ENCODE measurements around the gene TEX13A. TPM values are rescaled to one million over a fixed set of nuclear protein-coding genes. Genes with fewer than 3 reads are reported as not detected.
"Not testable (repeated sequence)": the region's sequence is repeated elsewhere in the genome, so short reads cannot be mapped to it uniquely, and the experiment has no call there.

The TEX13A gene
- not detected for total RNA-seq

- no peaks in the 10 kb centered on the region for H3K9me3 ChIP-seq (ENCODE audit: low read depth, low read length)
- no peaks in the 10 kb centered on the region for H3K4me1 ChIP-seq (ENCODE audit: insufficient read depth, low read length)
- no peaks in the 10 kb centered on the region for H3K27me3 ChIP-seq (ENCODE audit: insufficient read depth, low read length)
- no peak within 1 kb of the TSS for H3K4me3 ChIP-seq (ENCODE audit: low read length)
Measured at GRCh38 chrX:105220636-105221035, at the start of gene TEX13A. TSS of gene TEX13A (minus strand) at chrX:105220694. CDS start at chrX:105220397, 297 bp downstream.

- no peak overlapping the region for H3K4me3 ChIP-seq (ENCODE audit: low read length)
- no peaks in the 10 kb centered on the region for H3K27me3 ChIP-seq (ENCODE audit: insufficient read depth, low read length)
- H3K4me1 ChIP-seq (ENCODE audit: insufficient read depth, low read length): no peaks in the 10 kb centered on the region
- H3K9me3 ChIP-seq (ENCODE audit: low read depth, low read length): no peaks in the 10 kb centered on the region
Measured at GRCh38 chrX:105269386-105269785, 48.9 kb upstream of the TEX13A start.

GRCh38 chrX:105267167-105267566 lies 46.7 kb upstream of the TEX13A start:
- Histone ChIP-seq H3K27me3 (ENCODE audit: insufficient read depth, low read length) (no peaks in the 10 kb centered on the region), H3K4me3 (ENCODE audit: low read length) (no peak overlapping the region), H3K9me3 (ENCODE audit: low read depth, low read length) (no peaks in the 10 kb centered on the region), H3K4me1 (ENCODE audit: insufficient read depth, low read length) (no peaks in the 10 kb centered on the region)

- H3K27me3 ChIP-seq (ENCODE audit: insufficient read depth, low read length): no peaks in the 10 kb centered on the region
- no peak overlapping the region for H3K4me3 ChIP-seq (ENCODE audit: low read length)
- H3K9me3 ChIP-seq (ENCODE audit: low read depth, low read length): no peaks in the 10 kb centered on the region
- H3K4me1 ChIP-seq (ENCODE audit: insufficient read depth, low read length): no peaks in the 10 kb centered on the region
Measured at GRCh38 chrX:105266456-105266855, 46.0 kb upstream of the TEX13A start.

GRCh38 chrX:105265093-105265492 lies 44.6 kb upstream of the TEX13A start:
- Histone ChIP-seq H3K4me3 (ENCODE audit: low read length) (no peak overlapping the region), H3K27me3 (ENCODE audit: insufficient read depth, low read length) (no peaks in the 10 kb centered on the region), H3K9me3 (ENCODE audit: low read depth, low read length) (no peaks in the 10 kb centered on the region), H3K4me1 (ENCODE audit: insufficient read depth, low read length) (no peaks in the 10 kb centered on the region)

GRCh38 chrX:105263801-105264200 lies 43.3 kb upstream of the TEX13A start:
- no peaks in the 10 kb centered on the region for H3K27me3 ChIP-seq (ENCODE audit: insufficient read depth, low read length)

GRCh38 chrX:105263171-105263570 lies 42.7 kb upstream of the TEX13A start:
- Histone ChIP-seq H3K9me3 (ENCODE audit: low read depth, low read length) (no peaks in the 10 kb centered on the region), H3K4me3 (ENCODE audit: low read length) (no peak overlapping the region), H3K27me3 (ENCODE audit: insufficient read depth, low read length) (no peaks in the 10 kb centered on the region), H3K4me1 (ENCODE audit: insufficient read depth, low read length) (no peaks in the 10 kb centered on the region)

More at GRCh38 chrX:105263801-105264200, 43.3 kb upstream of the TEX13A start:
- no peaks in the 10 kb centered on the region for H3K9me3 ChIP-seq (ENCODE audit: low read depth, low read length)
- no peaks in the 10 kb centered on the region for H3K4me1 ChIP-seq (ENCODE audit: insufficient read depth, low read length)
- H3K4me3 ChIP-seq (ENCODE audit: low read length): no peak overlapping the region

GRCh38 chrX:105260291-105261043 lies 40.0 kb upstream of the TEX13A start:
- no peak overlapping the region for H3K4me3 ChIP-seq (ENCODE audit: low read length)
- H3K9me3 ChIP-seq (ENCODE audit: low read depth, low read length): no peaks in the 10 kb centered on the region
- no peaks in the 10 kb centered on the region for H3K27me3 ChIP-seq (ENCODE audit: insufficient read depth, low read length)
- no peaks in the 10 kb centered on the region for H3K4me1 ChIP-seq (ENCODE audit: insufficient read depth, low read length)

- H3K9me3 ChIP-seq (ENCODE audit: low read depth, low read length): no peaks in the 10 kb centered on the region
- no peaks in the 10 kb centered on the region for H3K4me1 ChIP-seq (ENCODE audit: insufficient read depth, low read length)
- no peak overlapping the region for H3K4me3 ChIP-seq (ENCODE audit: low read length)
- H3K27me3 ChIP-seq (ENCODE audit: insufficient read depth, low read length): no peaks in the 10 kb centered on the region
Measured at GRCh38 chrX:105241056-105241455, 20.6 kb upstream of the TEX13A start.

GRCh38 chrX:105237407-105237806 lies 16.9 kb upstream of the TEX13A start:
- H3K27me3 ChIP-seq (ENCODE audit: insufficient read depth, low read length); H3K4me3 ChIP-seq (ENCODE audit: low read length); H3K4me1 ChIP-seq (ENCODE audit: insufficient read depth, low read length); H3K9me3 ChIP-seq (ENCODE audit: low read depth, low read length): not testable (repeated sequence)

GRCh38 chrX:105229146-105229545 lies 8.7 kb upstream of the TEX13A start:
- no peaks in the 10 kb centered on the region for H3K27me3 ChIP-seq (ENCODE audit: insufficient read depth, low read length)
- no peaks in the 10 kb centered on the region for H3K9me3 ChIP-seq (ENCODE audit: low read depth, low read length)
- no peak overlapping the region for H3K4me3 ChIP-seq (ENCODE audit: low read length)
- H3K4me1 ChIP-seq (ENCODE audit: insufficient read depth, low read length): no peaks in the 10 kb centered on the region

- no peaks in the 10 kb centered on the region for H3K27me3 ChIP-seq (ENCODE audit: insufficient read depth, low read length)
- H3K9me3 ChIP-seq (ENCODE audit: low read depth, low read length): no peaks in the 10 kb centered on the region
- H3K4me1 ChIP-seq (ENCODE audit: insufficient read depth, low read length): no peaks in the 10 kb centered on the region
- H3K4me3 ChIP-seq (ENCODE audit: low read length): no peak overlapping the region
Measured at GRCh38 chrX:105228602-105229001, 8.1 kb upstream of the TEX13A start.

GRCh38 chrX:105226499-105226898 lies 6.0 kb upstream of the TEX13A start:
- H3K27me3 ChIP-seq (ENCODE audit: insufficient read depth, low read length): no peaks in the 10 kb centered on the region
- H3K4me3 ChIP-seq (ENCODE audit: low read length): no peak overlapping the region
- H3K4me1 ChIP-seq (ENCODE audit: insufficient read depth, low read length): no peaks in the 10 kb centered on the region
- H3K9me3 ChIP-seq (ENCODE audit: low read depth, low read length): no peaks in the 10 kb centered on the region

- no peaks in the 10 kb centered on the region for H3K27me3 ChIP-seq (ENCODE audit: insufficient read depth, low read length)
- no peak overlapping the region for H3K4me3 ChIP-seq (ENCODE audit: low read length)
- no peaks in the 10 kb centered on the region for H3K4me1 ChIP-seq (ENCODE audit: insufficient read depth, low read length)
- H3K9me3 ChIP-seq (ENCODE audit: low read depth, low read length): no peaks in the 10 kb centered on the region
Measured at GRCh38 chrX:105221374-105221773, 880 bp upstream of the TEX13A start.

GRCh38 chrX:105219454-105220401 lies 766 bp downstream of the TEX13A start:
- no peaks in the 10 kb centered on the region for H3K9me3 ChIP-seq (ENCODE audit: low read depth, low read length)
- no peaks in the 10 kb centered on the region for H3K27me3 ChIP-seq (ENCODE audit: insufficient read depth, low read length)
- H3K4me1 ChIP-seq (ENCODE audit: insufficient read depth, low read length): no peaks in the 10 kb centered on the region
- H3K4me3 ChIP-seq (ENCODE audit: low read length): no peak overlapping the region
